Embryonic facial prominence (tissue), 1 donor: ENCODE measurements around the gene SERPIND1.

ENCODE experiments used
- DNase-seq: peaks from one replicate; pipeline ENCODE4 v3.0.0-alpha.2; 2016; ENCODE audit errors: extremely low spot score

SERPIND1 gene

GRCh38 chr22:20788627-20789344 is 14.9 kb downstream of the SERPIND1 start:
- DNase-seq = no peak

DNA sequence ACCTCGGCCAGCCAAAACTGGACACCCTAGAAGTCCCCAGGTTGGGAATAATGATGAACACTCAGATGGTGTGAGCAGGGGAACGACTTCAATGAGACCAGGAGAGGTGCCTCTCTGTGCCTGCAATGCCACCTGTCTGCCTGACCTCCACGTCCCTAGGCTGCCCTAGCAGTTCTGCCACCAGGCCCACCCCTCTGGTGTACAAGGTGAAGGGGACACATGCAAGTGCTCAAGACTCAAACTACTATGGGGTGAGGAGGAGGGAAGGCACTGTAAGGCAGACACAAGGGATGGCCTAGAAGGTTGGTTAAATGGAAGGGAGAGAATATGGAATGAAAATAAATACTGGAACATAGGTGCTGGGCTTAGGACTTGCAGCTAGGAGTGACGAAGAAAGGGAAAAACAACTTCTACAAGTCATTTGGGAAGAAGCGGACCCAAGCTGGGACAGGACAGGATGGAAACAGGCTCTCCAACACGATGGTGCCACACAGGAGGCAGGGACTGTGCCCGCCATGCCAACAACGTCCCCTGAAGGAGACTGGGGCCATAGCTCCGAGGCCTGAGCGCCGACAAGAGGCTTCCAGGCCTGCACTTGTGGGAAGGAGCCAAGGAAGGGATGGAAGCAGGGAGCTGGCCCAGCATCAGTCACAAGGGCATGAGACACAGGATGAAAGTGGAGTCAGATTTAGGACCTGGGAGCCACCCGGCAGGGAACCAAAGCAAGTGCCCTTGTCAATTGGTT is 18.5 kb downstream of the SERPIND1 start:
- no peak for DNase-seq

GRCh38 chr22:20792966-20793728 is 19.2 kb downstream of the SERPIND1 start:
- DNase-seq = no peak

- no peak for DNase-seq
Observed at GRCh38 chr22:20793748-20794649, 20.1 kb downstream of the SERPIND1 start.

GRCh38 chr22:20794650-20795413 is 20.9 kb downstream of the SERPIND1 start:
- no peak for DNase-seq

- no peak for DNase-seq
Observed at GRCh38 chr22:20796731-20797130, 22.8 kb downstream of the SERPIND1 start.

- no peak for DNase-seq
Observed at GRCh38 chr22:20798218-20798617, 24.3 kb downstream of the SERPIND1 start.

- no peak for DNase-seq
Observed at GRCh38 chr22:20798974-20799373, 25.1 kb downstream of the SERPIND1 start.

- DNase-seq = no peak
Observed at GRCh38 chr22:20799449-20799848, 25.5 kb downstream of the SERPIND1 start.

DNA sequence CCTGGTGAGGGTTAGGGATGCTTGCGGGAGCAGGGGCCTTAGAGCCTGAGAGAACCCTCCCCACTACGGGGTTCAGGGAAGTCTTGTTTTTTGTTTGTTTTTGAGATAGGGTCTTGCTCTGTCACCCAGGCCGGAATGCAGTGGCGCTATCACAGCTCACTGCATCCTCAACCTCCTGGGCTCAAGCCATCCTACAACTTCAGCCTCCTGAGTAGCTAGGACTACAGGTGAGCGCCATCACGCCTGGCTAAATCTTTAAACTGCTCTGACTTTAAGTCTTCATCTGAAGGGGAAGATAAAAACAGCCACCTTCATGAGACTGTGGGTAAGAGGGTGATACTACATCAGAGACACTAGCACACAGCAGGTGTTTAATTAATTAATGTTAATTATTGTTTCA is 28.5 kb downstream of the SERPIND1 start:
- no peak for DNase-seq

- DNase-seq = no peak
Observed at GRCh38 chr22:20802922-20803553, 29.1 kb downstream of the SERPIND1 start.

DNA sequence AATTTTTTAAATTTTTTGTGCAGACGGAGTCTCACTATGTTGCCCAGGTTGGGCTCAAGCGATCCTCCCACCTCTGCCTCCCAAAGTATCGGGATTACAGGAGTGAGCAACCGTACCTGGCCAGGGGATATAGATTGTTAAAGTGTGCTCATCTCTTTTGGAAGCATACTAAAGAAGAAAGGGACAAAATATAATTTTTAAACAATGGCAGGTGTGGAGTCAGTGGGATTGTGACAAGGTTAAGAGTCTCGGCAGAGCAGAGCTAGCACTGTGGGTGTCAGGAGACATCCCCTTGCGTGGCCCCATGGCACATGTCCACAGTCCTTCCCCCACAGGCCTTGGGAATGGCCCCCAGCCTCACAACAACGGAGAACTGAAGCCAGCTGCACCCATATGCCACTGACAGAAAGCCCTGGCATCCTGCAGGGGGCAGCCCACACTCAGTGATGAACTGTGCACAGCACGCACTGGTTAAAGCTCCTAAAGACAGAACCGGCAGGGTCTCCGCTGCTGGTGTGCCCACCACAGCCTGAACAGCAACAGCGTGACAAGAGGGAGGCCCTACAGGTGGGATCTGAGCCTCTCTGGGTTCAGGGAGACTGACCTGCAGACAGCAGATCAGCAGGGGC is 29.9 kb downstream of the SERPIND1 start:
- DNase-seq = no peak

DNA sequence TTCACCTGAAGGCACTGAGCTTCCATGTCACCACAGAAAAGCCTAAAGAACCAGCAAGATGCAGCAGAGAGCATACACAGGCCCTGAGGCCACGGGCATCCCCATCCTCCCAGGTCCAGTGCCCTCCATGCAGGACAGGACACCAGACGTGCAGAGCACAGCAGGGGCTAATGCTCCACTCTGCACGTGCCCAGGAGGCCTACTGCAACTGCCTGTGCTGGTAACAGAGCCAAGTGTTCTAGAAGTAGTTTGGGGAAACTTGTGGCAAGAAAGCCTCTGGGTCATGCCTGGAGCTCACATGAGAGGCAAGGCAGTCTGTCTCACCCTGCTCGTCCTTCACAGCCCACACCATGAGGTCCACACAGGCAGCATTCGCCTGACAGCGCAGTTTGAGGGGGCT is 30.7 kb downstream of the SERPIND1 start:
- no peak for DNase-seq

GRCh38 chr22:20805972-20806471 is 32.1 kb downstream of the SERPIND1 start:
- no peak for DNase-seq

DNA sequence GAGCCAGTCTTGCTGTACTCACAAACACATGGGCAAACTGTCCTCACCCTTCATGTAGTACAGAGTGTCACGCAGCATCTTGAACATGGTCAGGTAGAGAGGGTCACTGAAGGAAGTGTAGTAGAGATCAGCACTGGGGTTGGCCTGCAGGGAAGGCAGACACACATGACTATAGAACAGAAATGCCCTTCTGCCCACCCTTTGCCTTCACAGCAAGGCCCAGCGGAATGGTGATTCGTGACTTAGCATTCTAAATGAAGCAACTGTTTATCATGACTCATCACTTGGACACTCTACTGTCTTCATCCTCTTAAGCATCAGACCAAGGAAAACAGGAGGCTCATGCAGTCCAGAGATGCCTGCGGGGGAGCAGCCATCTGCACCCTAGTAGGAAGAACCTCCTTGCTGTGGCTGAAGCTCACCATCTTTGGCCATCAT is 33.4 kb downstream of the SERPIND1 start:
- no peak for DNase-seq

GRCh38 chr22:20808844-20809243 is 34.9 kb downstream of the SERPIND1 start:
- DNase-seq = no peak

DNA sequence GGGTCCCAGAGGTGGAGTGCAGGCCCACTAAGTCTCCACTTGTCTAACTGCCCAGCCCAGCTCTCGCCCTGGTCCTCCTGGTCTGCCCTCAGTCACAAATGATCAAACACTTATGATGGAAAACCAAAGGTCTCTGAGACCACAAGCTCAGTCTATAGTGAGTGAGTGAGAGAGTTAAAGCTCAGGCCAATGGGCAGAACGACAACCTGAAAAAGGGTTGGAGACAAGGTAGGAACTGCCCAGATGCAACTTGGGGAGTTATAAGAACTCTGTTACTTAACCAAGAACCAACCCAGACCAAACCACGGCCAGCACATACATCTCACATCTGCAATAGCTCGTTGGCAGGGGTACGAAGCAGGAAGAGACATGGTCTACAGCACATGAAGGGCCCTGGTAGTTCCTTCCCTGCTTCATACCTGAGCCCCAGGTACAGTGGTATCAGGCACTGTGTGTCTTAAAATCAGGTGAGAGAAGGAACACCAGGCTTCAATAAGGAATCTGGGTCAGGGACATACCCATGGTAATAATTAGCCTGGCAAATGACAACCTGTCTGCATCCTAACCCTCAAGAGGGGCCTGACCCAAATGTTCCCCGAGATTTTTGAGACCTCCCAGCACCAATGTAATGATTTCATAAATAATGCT is 35.7 kb downstream of the SERPIND1 start:
- DNase-seq = no peak

GRCh38 chr22:20810645-20811044 is 36.7 kb downstream of the SERPIND1 start:
- DNase-seq = no peak

GRCh38 chr22:20811171-20811570 is 37.3 kb downstream of the SERPIND1 start:
- DNase-seq = no peak
